Right forelimb (tissue), 1 donor: ENCODE measurements around the gene ELMO1.

Source experiments
- DNase-seq: peaks from one replicate; pipeline ENCODE4 v3.0.0-alpha.2; 2018

Gene ELMO1

DNA sequence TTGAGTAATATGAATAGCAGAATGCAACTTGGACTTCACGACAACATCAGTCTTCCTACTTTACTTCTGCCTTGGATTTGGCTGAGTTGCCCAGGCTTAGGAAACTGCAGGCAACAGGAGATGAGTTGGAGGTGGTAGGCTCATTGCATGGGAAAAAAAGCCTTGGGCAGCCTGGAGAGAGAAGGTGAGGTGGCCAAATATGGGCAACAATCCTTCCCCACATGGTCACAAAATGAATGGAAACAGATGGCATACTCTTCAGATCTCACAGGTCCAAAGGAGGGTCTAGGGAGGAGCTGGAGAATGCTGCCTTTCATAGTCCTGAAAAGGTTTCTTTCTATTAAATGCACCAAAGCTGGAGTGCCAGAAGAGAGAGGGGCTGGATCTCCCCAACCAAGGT, 595.7 kb downstream of the ELMO1 start:
- DNase-seq = no peak

DNA sequence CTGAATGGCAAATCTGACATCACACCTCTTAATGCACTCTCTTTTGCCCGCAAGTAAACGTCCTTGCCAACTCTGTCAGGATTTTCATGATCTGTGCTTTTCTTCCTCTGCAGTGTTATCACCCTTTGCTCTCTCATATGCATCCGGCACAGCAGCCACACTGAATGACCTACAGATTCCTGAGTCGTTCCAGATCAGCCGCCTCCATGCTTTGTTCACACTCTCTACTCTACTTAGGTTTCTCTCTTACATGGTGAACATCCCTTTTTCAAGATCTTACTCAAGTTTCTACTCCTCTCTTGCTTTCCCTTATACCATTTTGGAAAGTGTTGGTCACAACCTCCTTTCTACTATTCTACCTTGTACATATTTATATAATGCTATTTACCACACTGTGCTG, 596.6 kb downstream of the ELMO1 start:
- DNase-seq = no peak

DNA sequence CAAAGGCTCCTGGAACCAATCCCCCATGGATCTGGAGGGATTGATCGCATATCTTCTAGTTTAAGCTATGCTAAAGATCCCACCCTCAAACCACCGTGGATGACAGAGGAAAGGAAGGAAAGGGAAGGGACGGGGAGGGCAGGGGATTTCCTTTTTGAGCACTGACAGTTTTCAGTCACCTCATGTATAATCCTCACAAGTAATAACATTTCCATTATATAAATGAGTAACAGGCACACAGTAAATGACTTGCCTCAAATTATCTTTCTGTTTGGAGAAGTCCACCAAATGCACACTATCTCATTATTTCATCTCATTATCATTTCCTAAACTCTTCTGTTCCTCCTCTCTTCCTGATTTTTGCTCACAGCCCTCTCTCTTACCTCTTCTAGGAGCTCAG, 597.3 kb downstream of the ELMO1 start:
- no peak for DNase-seq

GRCh38 chr7:36847946-36848345, 600.7 kb downstream of the ELMO1 start:
- DNase-seq = no peak

DNA sequence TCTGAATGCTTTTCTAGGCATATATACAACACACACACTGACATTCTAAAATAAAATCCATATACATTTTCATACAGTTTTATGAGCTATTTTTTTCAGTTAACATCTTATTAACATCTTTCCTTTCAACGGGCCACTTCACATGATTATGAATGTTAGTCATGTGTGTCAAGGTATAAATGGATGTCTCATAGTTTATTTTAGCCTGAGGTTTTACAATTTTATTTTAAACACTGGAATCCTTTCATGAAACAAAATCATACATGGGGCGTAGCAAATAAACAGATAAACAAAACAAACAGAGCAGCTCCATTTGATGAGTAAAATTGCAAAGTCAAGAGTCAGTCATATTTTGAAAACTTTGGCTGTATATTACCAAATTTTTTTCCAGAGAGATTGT, 604.3 kb downstream of the ELMO1 start:
- DNase-seq = no peak

GRCh38 chr7:36840904-36841303, 607.8 kb downstream of the ELMO1 start:
- DNase-seq = no peak

- no peak for DNase-seq
Measured at GRCh38 chr7:36838616-36839225, 609.9 kb downstream of the ELMO1 start.

- DNase-seq = no peak
Measured at GRCh38 chr7:36831049-36831448, 617.6 kb downstream of the ELMO1 start.

- no peak for DNase-seq
Measured at GRCh38 chr7:36827726-36828703, 620.6 kb downstream of the ELMO1 start.

- no peak for DNase-seq
Measured at GRCh38 chr7:36825501-36825900, 623.2 kb downstream of the ELMO1 start.

GRCh38 chr7:36823353-36823752, 625.3 kb downstream of the ELMO1 start:
- DNase-seq = no peak

DNA sequence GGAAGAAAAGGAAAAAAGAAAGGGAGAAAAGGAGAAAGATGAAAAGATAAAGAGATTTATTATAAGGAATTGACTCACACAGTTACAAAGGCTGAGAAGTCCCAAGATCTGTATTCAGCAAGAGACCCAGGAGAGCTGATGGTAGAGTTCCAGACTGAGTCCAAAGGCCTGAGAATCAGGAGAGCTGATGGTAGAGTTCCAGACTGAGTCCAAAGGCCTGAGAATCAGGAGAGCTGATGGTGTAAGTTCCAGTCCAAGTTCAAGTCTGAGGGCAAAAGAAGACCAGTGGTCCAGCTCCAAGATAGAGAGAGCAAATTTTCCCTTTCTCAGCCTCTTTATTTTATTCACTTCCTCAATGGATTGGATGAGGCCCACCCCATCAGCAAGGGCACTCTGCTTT, 627.0 kb downstream of the ELMO1 start:
- no peak for DNase-seq

- no peak for DNase-seq
Measured at GRCh38 chr7:36820527-36821170, 628.0 kb downstream of the ELMO1 start.

- DNase-seq = no peak
Measured at GRCh38 chr7:36819639-36820038, 629.0 kb downstream of the ELMO1 start.

DNA sequence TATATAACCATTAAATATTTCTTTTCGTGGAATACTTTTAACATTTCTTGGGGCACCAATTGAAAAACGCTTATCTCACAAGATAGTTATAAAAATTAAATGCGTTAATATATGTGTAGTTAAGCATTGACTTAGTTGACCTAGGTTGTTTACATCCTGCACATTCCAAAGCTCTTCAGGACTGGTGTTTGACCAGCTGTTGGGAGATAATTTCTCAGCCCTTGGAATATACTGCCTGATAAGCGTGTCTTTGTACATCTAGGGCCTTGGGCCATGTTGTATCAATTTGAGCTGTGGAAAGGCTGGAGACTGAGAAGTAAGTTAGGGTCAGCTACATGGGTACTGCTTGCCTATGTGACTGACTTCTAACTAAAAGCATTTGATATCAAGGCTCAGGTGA, 634.4 kb downstream of the ELMO1 start:
- DNase-seq = no peak

DNA sequence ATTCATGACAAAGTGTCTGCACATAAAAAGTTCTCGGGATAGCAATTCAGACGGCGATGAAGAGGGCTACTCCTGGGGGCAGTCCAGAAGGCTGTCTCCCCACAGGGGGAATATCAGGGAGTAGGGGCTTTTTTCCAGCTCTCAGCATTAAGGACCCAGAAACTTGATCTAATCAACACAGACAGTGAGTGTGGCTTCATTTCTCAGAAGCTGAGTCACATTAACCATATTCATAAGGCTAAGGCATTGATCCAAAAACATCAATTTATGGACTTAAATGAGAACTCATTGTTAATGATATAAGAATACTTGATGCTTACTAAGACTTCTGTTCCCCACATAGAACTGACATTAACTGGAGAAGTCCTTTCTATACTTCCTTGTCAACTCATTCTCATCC, 636.9 kb downstream of the ELMO1 start:
- no peak for DNase-seq

DNA sequence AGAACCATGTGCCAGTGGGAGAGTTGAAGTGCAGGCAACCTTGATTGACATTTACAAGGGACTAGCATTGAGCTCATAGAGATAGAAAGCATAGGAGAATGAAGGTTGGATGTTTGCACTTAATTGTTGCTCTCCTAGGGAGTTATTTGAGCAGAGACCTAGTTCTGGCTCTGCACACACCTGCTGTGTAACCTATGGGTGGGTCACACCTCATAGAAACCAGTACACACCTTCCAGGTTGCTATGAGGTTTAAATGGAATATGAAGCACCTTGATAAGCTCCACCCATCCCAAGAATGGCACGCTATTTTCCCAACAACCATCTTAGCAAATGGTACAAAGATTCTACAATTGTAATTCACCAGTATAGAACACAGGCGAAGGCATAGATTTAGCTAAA, 638.2 kb downstream of the ELMO1 start:
- DNase-seq = no peak

GRCh38 chr7:36810032-36810431, 638.6 kb downstream of the ELMO1 start:
- DNase-seq = no peak

- no peak for DNase-seq
Measured at GRCh38 chr7:36809510-36809909, 639.2 kb downstream of the ELMO1 start.

GRCh38 chr7:36809086-36809485, 639.6 kb downstream of the ELMO1 start:
- no peak for DNase-seq

GRCh38 chr7:36806891-36807290, 641.8 kb downstream of the ELMO1 start:
- no peak for DNase-seq
